VCaP (cell line): ENCODE measurements around the gene SOX11.

Source experiments
- H3K27ac ChIP-seq: fragments of 450-650 bp; 2 replicates; pipeline ENCODE4 v1.5.1; 2017
- TF ChIP-seq, protein P1 (sequence below): fragments of 450-650 bp; conservative IDR thresholded peaks from 2 replicates; pipeline ENCODE4 v1.5.1; 2017; ENCODE audit warnings: mild to moderate bottlenecking, moderate library complexity

Gene SOX11

DNA sequence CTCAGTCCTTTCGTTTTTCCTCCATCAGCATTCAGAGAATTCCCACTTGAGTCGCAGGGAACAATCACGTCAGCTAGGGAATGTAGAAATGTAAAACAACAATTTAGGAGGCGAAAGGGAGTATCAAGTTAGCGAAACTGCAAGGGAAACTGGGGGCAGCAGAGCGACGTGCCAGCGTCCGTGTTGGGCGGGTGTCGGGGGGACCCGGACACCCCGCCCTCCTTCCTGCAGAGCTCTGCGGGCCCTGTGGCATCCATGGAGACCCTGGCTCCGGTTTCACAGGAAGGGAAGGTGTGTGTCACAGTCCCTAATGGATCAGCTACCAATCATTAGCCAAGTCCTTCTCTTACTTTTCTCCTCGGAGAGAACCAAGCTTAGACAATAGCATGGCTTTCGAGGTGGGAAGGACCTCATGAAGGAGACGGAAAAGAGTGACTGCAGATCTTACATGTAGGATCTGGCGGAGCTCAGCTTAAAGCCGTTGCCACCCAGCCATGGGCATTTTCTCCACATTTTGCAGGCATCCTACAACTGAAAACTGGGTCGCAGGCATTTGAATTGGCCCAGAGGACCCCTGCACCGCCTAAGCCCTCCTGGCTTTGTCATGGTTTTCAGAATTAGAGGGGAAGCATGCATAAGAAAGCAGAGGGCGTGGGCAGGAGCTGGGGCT, 33.7 kb downstream of the SOX11 start:
- TF ChIP-seq, protein P1, sequence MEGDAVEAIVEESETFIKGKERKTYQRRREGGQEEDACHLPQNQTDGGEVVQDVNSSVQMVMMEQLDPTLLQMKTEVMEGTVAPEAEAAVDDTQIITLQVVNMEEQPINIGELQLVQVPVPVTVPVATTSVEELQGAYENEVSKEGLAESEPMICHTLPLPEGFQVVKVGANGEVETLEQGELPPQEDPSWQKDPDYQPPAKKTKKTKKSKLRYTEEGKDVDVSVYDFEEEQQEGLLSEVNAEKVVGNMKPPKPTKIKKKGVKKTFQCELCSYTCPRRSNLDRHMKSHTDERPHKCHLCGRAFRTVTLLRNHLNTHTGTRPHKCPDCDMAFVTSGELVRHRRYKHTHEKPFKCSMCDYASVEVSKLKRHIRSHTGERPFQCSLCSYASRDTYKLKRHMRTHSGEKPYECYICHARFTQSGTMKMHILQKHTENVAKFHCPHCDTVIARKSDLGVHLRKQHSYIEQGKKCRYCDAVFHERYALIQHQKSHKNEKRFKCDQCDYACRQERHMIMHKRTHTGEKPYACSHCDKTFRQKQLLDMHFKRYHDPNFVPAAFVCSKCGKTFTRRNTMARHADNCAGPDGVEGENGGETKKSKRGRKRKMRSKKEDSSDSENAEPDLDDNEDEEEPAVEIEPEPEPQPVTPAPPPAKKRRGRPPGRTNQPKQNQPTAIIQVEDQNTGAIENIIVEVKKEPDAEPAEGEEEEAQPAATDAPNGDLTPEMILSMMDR, result no peak
- H3K27ac ChIP-seq, result no peak overlapping the region

DNA sequence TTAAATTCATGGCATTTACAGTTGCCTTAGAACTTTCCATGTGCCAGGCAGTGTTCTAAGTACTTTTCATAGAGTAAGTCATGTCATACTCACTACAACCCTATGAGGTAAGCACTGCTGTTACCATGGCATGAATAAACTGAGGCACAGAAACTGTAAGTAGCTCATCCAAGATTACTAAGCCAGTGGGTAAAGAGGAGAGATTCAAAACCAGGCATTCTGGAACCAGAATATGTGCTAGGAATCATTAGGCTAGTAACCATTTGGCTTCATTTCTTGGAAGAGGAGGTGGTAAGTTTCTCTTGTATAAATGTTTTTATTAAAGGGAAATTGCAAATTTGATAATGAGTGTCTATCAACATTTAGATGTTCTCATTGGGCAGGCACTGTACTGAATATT, 35.1 kb downstream of the SOX11 start:
- H3K27ac ChIP-seq, result no peak overlapping the region
- TF ChIP-seq, protein P1, result no peak

DNA sequence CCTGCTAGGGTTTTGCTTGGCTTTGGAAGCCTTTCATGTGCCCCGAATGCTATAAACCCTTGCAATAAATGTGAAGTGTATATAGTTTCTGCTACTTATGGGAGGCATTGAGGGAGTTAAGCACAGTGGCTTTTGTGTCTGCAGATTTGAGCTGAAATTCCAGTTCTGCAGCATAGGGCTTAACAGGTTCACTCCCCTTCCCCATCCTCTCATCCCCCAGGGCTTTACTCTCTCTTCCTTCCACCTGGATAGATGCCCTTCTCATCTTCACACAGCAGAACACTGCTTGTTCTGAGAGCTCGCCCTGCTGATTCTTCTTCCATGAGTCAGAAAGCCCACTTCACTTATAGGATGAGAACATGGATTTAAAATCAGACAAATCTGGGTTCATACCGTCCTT, 37.2 kb downstream of the SOX11 start:
- TF ChIP-seq, protein P1, result no peak
- H3K27ac ChIP-seq, result no peak overlapping the region

DNA sequence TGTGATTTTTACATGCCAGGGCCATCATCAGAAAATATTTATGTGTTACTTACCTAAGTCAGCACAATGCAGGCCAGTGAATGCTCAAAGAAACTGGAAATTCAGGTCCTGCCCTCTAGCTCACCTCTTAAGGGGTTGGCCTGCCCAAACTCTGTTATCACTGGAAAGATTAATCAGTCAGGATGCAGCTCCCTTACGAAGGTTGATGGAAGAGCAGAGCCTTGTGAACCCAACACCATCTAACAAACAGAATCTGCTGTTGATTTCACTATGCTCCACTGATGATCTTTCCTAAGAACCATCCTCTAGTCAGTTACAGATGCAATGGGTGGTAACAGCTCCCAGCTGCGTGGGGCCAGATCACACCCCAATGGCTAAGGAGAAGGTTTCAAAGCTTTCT, 38.2 kb downstream of the SOX11 start:
- no peak overlapping the region for H3K27ac ChIP-seq
- TF ChIP-seq, protein P1, result no peak

DNA sequence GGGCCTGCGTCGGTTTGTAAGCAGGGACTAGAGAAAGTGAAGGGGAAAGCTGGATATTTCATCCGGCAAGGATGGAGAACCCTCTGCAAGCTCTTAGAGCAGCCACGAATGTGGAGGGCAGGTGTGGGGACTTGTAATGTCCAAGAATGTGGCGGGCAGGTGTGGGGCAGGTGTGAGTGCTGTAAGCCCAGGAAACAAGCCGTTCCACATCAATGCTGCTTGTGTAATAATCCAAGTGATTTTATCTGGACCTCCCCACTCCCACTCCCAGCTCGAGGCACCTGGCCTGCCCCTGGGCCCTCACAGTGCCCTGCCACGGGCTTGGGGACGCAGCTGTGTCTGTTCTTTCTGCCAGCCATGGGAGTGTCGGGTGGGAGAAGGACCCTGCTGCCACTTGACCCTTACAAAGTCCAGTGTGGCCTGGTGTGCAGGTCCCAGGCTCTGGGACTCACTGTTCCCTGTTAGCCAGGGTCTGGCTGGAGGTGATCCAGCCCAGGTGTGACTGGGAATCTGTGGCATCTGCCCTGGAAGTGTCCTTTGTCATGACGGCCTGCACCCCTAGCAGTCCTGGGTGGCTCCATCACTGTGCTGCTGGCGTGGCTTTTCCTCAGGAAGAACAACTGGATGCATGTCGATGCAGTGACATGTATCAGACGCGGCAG, 42.8 kb downstream of the SOX11 start:
- TF ChIP-seq, protein P1, result no peak
- no peak overlapping the region for H3K27ac ChIP-seq

DNA sequence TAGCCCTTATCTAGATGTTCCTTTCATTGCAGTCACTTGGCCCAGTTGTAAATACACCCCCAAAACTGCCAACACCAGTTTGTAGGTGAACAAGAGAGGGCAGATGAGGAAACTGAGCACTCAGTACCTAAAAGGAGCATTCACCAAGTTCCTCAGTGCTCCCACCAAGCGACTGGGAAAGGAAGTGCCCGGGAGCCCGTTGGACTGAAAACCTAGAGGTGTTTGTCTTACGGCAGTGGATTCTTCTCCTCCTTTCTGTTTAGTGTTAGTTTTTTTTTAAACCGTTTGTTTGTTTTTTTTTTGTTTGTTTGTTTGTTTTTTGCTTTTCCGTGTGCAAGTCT, 43.3 kb downstream of the SOX11 start:
- no peak overlapping the region for H3K27ac ChIP-seq
- TF ChIP-seq, protein P1, result no peak

DNA sequence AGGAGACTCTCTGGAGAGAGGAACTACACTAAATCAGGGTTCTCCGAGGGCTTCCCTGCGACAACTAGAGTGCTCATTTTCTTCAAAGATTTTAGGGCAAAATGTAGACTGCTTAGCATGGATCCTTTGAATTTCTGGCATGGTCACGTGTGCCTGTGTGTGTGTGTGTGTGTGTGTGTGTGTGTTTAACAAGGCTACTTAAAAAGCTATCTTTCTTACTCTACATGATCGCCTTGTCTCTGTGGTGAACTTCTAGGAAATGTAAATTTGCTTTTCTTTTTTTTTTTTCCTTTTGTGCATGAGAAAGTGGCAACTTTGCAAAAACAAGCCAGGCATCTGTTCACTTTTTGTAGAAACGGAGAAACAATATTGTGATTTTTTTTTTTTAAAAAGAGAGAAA, 43.9 kb downstream of the SOX11 start:
- H3K27ac ChIP-seq, result no peak overlapping the region
- TF ChIP-seq, protein P1, result no peak
